Hippocampal formation (tissue), 2 donors: ENCODE measurements around the gene LRRC27.

ENCODE experiments used
- DNase-seq, 2 donors: peaks; one replicate each; lab custom pipeline; 2025; lab: John Stamatoyannopoulos, UW

LRRC27 gene

GRCh38 chr10:132390921-132391675 lies 59.1 kb downstream of the LRRC27 start:
- no peak for DNase-seq

GRCh38 chr10:132391676-132392020 lies 59.7 kb downstream of the LRRC27 start:
- no peak for DNase-seq

GRCh38 chr10:132392184-132392800 lies 60.3 kb downstream of the LRRC27 start:
- no peak for DNase-seq

DNA sequence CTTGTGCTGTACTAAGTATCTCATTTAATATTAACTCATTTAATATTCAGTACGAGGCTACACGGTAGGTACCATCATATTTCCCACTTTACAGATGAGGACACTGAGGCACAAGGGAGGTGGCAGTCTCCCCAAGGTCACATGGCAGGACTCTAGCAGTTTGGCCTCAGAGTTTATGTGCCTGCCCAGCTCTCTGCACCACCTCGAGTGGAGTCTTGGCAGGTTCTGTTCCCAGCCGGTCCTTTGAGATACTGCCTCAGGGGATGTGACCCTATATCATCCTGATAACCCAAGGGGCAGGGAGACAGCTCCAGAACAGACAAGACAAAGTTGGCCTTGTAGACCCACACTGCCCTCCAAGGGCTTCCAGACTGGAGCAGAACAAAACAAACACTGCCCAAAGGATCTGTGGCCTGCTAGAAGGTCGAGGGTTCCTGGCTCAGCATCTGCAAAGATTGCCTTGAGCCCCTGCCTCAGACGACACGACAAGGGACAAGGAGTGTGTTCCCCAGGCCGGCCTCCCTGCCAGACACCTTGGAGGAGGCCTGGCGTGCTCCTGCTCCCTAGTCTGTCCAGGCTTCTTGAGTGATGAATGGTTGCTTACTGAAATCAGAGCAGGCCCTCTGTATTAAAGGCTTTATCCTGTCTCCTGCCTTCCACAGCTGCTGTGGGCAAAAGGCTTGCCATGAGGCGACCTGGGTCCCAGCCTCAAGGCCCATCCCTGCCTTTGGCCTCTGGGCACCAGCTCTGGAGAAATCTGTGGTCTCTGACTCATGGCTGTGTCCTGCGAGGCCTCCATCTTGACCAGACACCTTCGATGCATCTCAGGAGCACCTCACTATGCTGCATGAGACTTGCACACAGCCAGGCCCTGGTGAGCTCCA lies 61.1 kb downstream of the LRRC27 start:
- DNase-seq, result no peak

GRCh38 chr10:132393695-132394181 lies 61.7 kb downstream of the LRRC27 start:
- no peak for DNase-seq

DNA sequence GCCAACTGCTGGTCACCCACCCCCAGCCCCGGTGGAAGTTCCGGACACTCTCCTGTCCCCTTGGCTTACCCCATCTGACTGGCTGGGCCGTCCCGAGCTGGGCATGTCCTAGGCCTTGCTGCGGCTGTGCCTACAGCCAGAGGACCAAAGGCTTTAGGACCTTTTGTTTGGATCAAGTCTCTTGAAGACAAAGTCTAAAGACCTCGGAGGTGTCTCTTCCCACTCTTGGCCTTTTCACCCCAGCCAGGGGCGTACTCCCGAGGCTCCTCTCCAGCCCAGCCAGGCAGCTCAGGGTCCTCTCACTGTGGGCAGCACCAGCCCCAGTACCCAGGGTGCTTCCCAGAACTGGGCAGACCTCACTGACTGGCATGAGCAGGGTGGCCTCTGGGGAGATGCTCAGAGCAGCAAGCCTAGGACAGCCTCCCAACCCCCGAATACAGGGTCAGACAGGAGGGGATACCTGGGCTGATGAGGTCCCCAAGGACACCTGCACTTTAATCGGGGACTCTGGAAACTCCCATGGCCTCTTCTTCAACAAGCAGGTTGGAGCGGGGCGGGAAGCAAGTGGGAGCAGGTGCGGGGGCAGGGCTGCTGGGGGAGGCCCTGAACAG lies 62.3 kb downstream of the LRRC27 start:
- DNase-seq, result no peak

DNA sequence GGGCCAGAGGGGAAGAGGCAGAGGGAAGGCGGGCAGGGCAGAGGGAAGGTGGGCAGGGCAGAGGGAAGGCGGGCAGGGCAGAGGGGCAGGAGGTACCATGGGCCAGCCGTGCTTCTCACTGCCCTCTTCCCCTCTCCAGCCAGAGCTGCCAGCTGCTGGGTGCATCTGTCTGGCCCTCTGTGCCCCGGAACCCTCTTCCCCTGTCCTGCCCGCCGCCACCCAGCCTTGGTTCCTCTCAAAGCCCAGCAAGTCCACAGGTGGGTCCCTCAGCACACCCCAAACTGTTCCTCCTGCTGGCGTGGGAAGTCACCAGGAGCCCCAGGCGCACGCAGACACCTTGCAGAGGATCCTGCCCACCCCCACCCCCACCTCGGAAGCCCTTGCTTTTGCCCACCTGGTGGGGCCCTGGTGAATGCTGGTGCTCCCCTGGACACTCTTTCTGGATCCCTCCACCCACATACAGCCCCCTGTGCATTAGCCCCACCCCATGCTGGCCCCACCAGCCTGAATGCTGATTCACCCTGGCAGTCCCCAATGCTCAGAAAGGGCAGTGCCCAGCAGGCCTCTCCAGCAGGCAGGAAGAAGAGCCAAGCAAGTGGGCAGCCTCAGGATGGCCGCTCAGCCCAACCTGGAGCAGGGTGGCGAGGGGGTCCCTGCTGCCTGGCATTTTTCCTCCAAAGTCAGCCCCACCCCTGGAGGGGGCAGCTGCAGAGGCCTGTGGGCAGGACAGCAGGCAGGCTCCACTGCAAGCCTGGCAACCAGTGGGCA lies 63.1 kb downstream of the LRRC27 start:
- DNase-seq, result no peak

GRCh38 chr10:132395704-132396493 lies 63.9 kb downstream of the LRRC27 start:
- no peak for DNase-seq

DNA sequence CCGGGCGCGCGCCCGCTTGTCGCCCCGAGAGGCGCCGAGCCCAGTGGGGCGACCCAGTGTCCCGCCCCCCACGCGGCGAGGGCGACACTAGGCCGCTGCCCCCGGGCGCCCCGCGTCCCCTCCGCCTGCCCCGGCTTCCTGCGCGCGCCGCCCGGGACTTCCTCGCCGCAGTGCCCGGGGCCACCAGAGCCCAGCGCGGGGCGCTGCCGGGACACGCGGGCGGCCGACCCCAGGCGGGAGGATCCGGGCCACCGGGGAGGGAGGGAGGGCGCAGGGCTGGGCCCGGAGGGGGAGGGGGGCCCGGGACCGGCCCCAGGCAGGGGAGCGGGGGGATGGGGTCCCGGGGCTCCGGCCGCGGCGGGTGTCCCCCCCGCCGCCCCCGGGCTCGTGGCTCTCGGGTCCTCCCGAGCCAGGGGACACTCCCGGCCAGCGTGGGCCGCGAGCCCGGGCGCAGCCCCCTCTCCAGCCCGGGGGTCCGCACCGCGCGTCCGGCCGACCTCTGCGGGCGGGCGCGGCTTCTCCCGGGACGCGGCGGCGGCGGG lies 64.6 kb downstream of the LRRC27 start:
- DNase-seq, result no peak

DNA sequence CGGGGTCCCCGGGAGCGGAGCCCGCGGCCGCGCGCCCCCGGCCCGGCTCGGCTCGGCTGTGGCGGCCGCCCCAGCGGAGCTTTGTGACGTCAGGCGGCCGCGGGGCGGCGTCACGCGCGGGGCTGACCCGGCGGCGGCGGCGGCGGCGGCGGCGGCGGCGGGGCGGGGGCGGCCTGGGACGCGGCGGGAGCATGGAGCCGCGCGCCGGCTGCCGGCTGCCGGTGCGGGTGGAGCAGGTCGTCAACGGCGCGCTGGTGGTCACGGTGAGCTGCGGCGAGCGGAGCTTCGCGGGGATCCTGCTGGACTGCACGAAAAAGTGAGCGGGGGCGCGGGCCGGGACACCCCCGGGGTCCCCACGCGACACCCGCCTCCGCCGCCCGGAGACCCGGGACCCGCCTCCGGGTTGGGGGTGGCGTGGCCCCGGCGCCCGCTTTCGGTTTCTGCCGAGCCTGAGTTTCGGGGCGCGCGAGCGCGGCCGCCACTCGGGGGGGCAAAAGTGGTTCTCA lies 65.1 kb downstream of the LRRC27 start, which contains the start of gene PWWP2B:
Gene PWWP2B (plus strand): TSS at position 165 of the 506 bp plus-strand sequence. CDS start 27 bp downstream, at position 192.
- no peak for DNase-seq

GRCh38 chr10:132397671-132398565 lies 65.9 kb downstream of the LRRC27 start:
- no peak for DNase-seq

- DNase-seq, result no peak
Observed at GRCh38 chr10:132398566-132398991, 66.6 kb downstream of the LRRC27 start.

DNA sequence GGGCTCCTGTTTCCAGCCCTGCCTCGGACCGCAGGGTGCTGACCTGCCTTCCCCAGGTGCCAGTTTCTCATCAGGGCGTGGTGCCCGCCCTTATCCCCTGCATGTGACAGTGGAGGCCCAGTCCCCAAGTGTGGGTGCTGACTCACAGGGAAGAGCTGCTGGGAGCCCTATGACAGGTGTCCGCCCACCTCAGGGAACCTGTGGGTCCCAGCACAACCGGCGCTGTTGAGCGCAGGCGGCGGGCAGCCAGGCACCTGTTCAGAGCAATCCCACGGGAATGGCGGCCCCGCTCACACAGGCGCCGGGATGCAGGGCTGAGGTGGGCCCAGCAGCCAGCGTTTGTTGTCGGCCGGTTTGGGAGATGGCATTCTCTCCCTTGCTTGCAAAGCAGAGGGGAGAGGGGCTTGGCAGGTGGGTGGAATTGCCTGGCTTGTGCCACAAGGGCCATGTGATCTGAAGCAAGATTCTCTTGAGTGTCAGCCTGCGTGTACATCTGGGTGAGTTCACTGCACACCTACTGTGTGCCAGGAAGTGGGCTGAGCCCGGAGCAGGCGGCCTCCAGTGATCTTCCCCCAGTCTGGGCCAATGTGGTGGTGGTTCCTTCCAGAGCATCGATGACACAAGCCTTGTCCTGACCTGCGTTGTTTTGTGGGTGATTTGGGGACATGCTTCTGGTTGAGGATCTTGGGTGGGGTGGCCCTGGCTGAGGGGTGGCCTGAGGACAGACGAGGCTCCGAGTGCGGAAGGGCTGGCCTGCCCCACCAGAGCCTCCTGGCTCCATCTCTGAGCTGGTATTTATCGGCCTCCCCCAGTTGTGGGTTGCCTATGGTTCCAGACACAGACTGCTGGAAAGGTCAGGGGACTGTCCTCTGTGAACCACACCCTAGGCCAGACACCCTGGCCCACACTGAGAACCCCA lies 67.4 kb downstream of the LRRC27 start:
- DNase-seq, result no peak

- DNase-seq, result no peak
Observed at GRCh38 chr10:132400041-132400546, 68.1 kb downstream of the LRRC27 start.

DNA sequence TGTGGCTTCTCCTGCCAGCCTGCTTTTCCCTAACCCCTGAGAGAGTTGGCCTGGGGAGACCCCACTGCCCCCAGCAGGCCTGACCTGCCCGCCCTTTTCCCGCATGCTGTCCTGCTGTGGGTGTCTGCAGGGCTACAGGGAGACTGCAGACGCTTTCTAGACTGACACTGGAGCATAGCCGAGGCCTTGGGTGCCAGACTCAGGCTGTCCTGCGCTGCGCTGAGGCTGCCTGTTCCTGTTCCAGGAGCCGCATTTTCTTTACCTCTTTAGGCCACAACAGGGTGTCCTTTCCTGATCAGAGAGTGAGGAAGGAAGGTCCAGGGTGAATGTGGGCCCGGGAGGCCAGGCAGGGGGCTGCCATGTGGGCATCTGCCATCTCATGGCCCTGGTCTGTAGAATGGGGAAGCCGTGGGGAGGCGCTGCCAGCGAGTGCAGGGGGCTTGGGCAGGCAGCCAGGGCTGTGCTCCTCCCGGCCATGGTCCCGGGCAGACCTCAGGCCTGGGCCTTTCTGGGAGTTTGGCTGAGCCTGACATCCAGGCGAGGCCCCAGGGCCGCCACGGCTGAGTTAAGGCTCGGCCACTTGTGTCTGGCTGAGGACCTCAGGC lies 68.7 kb downstream of the LRRC27 start:
- DNase-seq, result no peak

- DNase-seq, result no peak
Observed at GRCh38 chr10:132401401-132402118, 69.6 kb downstream of the LRRC27 start.
